ENCODE results near the gene TFPI. TPM values are rescaled to one million over a fixed set of nuclear protein-coding genes. Genes with fewer than 3 reads are reported as not detected.

Gene TFPI
- total RNA-seq, 1 experiment from 2014 or later, result 29.1 TPM

- TF ChIP-seq POLR2A (IDR thresholded peaks at IDR 0.05; ENCODE audit: borderline replicate concordance, extremely low read depth, insufficient read depth, insufficient read length) (no peak), ZBTB33 (IDR thresholded peaks at IDR 0.05; ENCODE audit: extremely low read depth, insufficient replicate concordance, low read length) (no peak), SIN3A (IDR thresholded peaks at IDR 0.05; ENCODE audit: low read depth) (no peak), REST (IDR thresholded peaks at IDR 0.05; ENCODE audit: low read depth) (no peak)
Observed at GRCh38 chr2:187497140-187497539, 57.1 kb downstream of the TFPI start (continued).

GRCh38 chr2:187495324-187495723 lies 58.9 kb downstream of the TFPI start:
- H3K27me3 ChIP-seq (ENCODE audit: insufficient read depth, low read length), result no peaks in the 10 kb centered on the region
- H3K9ac ChIP-seq (ENCODE audit: low read length), result no peak overlapping the region
- ATAC-seq (no peak), DNase-seq (ENCODE audit: low read depth, low spot score) (no peak)
- no TSS peak for BruUV-seq (replicated peaks)
- intact Hi-C loops (cut with micrococcal nuclease), result loop anchor here (5.0 kb wide), 1 partner anchor 593 kb away; no protein-coding TSS in a partner anchor
- peaks cover 0 to 5% of the 10 kb centered on the region in 2 experiments; a peak in 1 of 4 replicates for H3K9me3 ChIP-seq (ENCODE audit: control insufficient read depth in 1 of 2, insufficient read depth in 1 of 2, low read depth in 1 of 2, low read length in 2 of 2)
- no peaks in the 10 kb centered on the region for H3K4me1 ChIP-seq (ENCODE audit: control insufficient read depth in 1 of 2, insufficient read depth in 2 of 2, low read length in 2 of 2)
- no peak overlapping the region for H3K4me2 ChIP-seq (ENCODE audit: low read length)
- no peak overlapping the region for H3K27ac ChIP-seq (ENCODE audit: low read depth, low read length)
- no peaks in the 10 kb centered on the region for H3K79me2 ChIP-seq (ENCODE audit: insufficient read depth, low read length)
- H3K36me3 ChIP-seq (ENCODE audit: control insufficient read depth in 1 of 2, insufficient read depth in 2 of 2, low read length in 2 of 2), result 0 out of 4 replicates have a peak, but pooled peaks cover 0 to 4% of the 10 kb centered on the region in 2 experiments
- H3K4me3 ChIP-seq (replicated peaks in 1 of 2; ENCODE audit: low read depth in 1 of 2, low read length in 2 of 2), result no peak overlapping the region
- no peaks in the 10 kb centered on the region for H3K9me2 ChIP-seq (ENCODE audit: insufficient read depth)
- H2AFZ ChIP-seq (ENCODE audit: low read depth, low read length, poor library complexity, severe bottlenecking), result no peak overlapping the region
- no peaks in the 10 kb centered on the region for H4K20me1 ChIP-seq (ENCODE audit: insufficient read depth)
- ChIA-PET POLR2A (no interaction called here), RAD21 (ENCODE audit: low non-redundant PET in 1 of 2, low total read pairs in 2 of 2, uncharacterized antibody in 2 of 2, unreplicated experiment in 2 of 2) (no interaction called here), CTCF (interaction anchor here (0.8 kb wide), 1 partner anchor 633 kb away, joined by 3 read pairs; no protein-coding TSS in a partner anchor)
- TF ChIP-seq CEBPB (IDR thresholded peaks at IDR 0.05; ENCODE audit: low read depth) (no peak), POLR2AphosphoS5 (IDR thresholded peaks at IDR 0.05; ENCODE audit: low read depth, low read length) (no peak), JUND (IDR thresholded peaks at IDR 0.05) (no peak), ELF1 (IDR thresholded peaks at IDR 0.05; ENCODE audit: borderline replicate concordance, low read depth) (no peak), EZH2 (IDR thresholded peaks at IDR 0.05) (no peak), RAD21 (IDR thresholded peaks at IDR 0.05; ENCODE audit: low read depth) (no peak), SP1 (IDR thresholded peaks at IDR 0.05; ENCODE audit: low read depth) (no peak), ZFX (IDR thresholded peaks at IDR 0.05) (no peak), CBX3 (IDR thresholded peaks at IDR 0.05; ENCODE audit: low read depth) (no peak), ATF3 (IDR thresholded peaks at IDR 0.05) (no peak), EGR1 (IDR thresholded peaks at IDR 0.05; ENCODE audit: low read depth) (no peak), CTCF (IDR thresholded peaks at IDR 0.05 in 2 of 3, conservative IDR thresholded peaks at IDR 0.05 in 1 of 3; ENCODE audit: borderline replicate concordance in 1 of 3, insufficient read depth in 1 of 3, low read depth in 2 of 3, low read length in 2 of 3) (no peak), YY1 (IDR thresholded peaks at IDR 0.05; ENCODE audit: extremely low read depth, insufficient replicate concordance, low read depth, low read length) (no peak), MAX (IDR thresholded peaks at IDR 0.05) (no peak), EZH2phosphoT487 (IDR thresholded peaks at IDR 0.05; ENCODE audit: borderline replicate concordance) (no peak)

Measured in HCT116 (cell line).